ENCODE measurements around the gene TRPM1.

Gene TRPM1

DNA sequence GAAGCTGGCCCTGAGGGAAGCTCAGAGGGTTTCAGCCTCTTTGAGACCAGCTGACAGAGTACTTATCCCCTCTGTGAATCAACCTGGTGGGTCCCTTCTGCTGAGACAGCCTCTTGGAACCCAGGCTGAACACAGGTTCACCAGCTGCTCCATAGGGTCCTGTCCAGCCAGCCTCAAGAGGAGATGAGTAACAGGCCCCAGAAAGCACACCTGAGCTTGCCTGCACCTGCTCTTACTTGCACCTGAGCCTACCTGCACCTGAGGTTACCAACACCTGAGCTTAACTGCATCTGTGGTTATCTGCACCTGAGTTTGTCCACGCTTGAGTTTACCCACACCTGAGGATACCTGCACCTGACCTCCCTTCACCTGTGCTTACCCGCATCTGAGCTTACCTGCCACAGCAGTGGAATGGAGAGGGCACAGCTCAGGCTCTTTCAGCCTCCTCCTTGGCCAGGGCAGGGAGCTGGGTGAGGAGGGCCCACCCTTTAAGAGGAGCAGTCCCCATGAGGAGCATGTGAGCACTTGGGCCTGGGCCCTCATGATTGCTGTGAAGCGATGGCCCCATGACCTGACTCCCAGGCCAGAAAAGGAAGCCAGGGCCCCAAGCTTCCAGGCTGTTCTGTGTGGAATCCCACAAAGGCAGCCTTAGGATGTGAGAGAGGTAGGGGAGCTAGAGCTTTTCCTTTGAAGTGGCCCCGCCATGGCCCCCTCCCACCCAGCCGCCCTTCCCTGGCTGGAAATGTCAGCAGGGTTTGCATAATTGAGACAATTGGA lies at the start of gene TRPM1:
TRPM1 (minus strand) TSS at position 464 of the 777 bp plus-strand sequence. CDS start 20,370 bp downstream, outside the sequence.
- Histone ChIP-seq H3K27me3 (ENCODE audit: insufficient read depth, low read depth, severe bottlenecking) (no peaks in the 10 kb centered on the region), H3K4me3 (ENCODE audit: low read depth, low read length) (no peak within 1 kb of the TSS), H3K9me3 (ENCODE audit: severe bottlenecking) (no peaks in the 10 kb centered on the region), H3K27ac (no peak within 1 kb of the TSS; the same call in 1 of the 2 replicates), H3K36me3 (no peaks in the 10 kb centered on the region)
- TF ChIP-seq, protein P1, sequence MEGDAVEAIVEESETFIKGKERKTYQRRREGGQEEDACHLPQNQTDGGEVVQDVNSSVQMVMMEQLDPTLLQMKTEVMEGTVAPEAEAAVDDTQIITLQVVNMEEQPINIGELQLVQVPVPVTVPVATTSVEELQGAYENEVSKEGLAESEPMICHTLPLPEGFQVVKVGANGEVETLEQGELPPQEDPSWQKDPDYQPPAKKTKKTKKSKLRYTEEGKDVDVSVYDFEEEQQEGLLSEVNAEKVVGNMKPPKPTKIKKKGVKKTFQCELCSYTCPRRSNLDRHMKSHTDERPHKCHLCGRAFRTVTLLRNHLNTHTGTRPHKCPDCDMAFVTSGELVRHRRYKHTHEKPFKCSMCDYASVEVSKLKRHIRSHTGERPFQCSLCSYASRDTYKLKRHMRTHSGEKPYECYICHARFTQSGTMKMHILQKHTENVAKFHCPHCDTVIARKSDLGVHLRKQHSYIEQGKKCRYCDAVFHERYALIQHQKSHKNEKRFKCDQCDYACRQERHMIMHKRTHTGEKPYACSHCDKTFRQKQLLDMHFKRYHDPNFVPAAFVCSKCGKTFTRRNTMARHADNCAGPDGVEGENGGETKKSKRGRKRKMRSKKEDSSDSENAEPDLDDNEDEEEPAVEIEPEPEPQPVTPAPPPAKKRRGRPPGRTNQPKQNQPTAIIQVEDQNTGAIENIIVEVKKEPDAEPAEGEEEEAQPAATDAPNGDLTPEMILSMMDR (IDR thresholded peaks at IDR 0.05; ENCODE audit: low read depth, low read length): no peak
- DNase-seq: peak; percentile 41

DNA sequence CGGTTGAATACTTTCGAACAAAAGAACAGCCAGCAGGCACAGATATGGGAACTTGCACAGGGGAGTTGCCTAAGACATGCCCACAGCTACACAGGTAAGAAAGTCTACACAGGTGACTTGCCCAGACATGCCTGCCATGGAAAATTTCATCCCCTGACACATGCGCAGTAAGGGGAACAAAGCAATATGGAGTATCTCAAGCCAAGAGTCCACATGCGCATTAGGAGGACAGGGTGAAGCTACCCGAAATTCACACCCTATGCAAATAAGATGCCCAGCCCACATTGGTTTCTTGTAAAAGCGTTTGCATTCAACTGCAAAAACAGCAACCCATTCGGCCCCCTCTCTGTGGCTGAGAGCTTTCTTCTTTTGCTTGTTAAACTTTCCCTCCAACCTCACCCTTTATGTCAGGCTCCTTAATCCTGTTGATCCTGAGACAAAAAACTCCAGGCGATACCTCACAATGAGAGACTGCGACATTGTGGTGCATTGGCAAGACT lies 49.3 kb upstream of the TRPM1 start:
- Histone ChIP-seq H3K36me3 (no peaks in the 10 kb centered on the region), H3K27ac (0 out of 2 replicates have a peak overlapping the region, but pooled peaks have one; percentile 26), H3K4me3 (ENCODE audit: low read depth, low read length) (no peak overlapping the region), H3K9me3 (ENCODE audit: severe bottlenecking) (no peaks in the 10 kb centered on the region), H3K27me3 (ENCODE audit: insufficient read depth, low read depth, severe bottlenecking) (no peaks in the 10 kb centered on the region)
- TF ChIP-seq, protein P1 (IDR thresholded peaks at IDR 0.05; ENCODE audit: low read depth, low read length): no peak
- DNase-seq: no peak

DNA sequence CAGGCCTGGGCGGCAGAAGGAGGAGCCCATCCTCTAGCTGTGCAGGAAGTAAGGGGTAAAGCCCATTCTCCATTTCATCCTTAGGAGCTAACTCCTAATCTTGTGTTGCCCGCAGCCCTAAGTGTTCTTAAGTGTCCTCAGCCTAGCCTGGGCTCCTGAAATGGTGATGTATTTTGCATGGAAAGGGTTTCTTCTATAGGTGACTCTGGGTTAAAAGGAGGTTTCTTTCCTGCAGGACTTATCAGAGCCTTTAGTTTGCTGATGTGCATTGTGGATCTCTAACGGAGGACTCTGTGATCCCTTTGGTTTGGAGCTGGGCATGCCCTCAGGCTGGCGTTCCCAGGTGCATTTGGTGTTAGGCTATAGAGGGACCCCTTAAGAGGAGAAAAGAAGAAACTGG lies 48.5 kb upstream of the TRPM1 start:
- Histone ChIP-seq H3K27me3 (ENCODE audit: insufficient read depth, low read depth, severe bottlenecking) (no peaks in the 10 kb centered on the region), H3K36me3 (no peaks in the 10 kb centered on the region), H3K4me3 (ENCODE audit: low read depth, low read length) (no peak overlapping the region), H3K9me3 (ENCODE audit: severe bottlenecking) (no peaks in the 10 kb centered on the region), H3K27ac (no peak overlapping the region)
- TF ChIP-seq, protein P1 (IDR thresholded peaks at IDR 0.05; ENCODE audit: low read depth, low read length): no peak
- DNase-seq: no peak

GRCh38 chr15:31149088-31149505 lies 47.6 kb upstream of the TRPM1 start:
- H3K36me3 ChIP-seq: no peaks in the 10 kb centered on the region
- TF ChIP-seq, protein P1 (IDR thresholded peaks at IDR 0.05; ENCODE audit: low read depth, low read length): no peak
- DNase-seq: no peak
- no peak overlapping the region for H3K4me3 ChIP-seq (ENCODE audit: low read depth, low read length)
- no peaks in the 10 kb centered on the region for H3K27me3 ChIP-seq (ENCODE audit: insufficient read depth, low read depth, severe bottlenecking)
- H3K27ac ChIP-seq: no peak overlapping the region
- H3K9me3 ChIP-seq (ENCODE audit: severe bottlenecking): no peaks in the 10 kb centered on the region

- Histone ChIP-seq H3K27ac (no peak overlapping the region), H3K36me3 (no peaks in the 10 kb centered on the region), H3K27me3 (ENCODE audit: insufficient read depth, low read depth, severe bottlenecking) (no peaks in the 10 kb centered on the region), H3K4me3 (ENCODE audit: low read depth, low read length) (no peak overlapping the region), H3K9me3 (ENCODE audit: severe bottlenecking) (no peaks in the 10 kb centered on the region)
- TF ChIP-seq, protein P1 (IDR thresholded peaks at IDR 0.05; ENCODE audit: low read depth, low read length): no peak
- DNase-seq: no peak
Observed at GRCh38 chr15:31148297-31149087, 47.0 kb upstream of the TRPM1 start.

All from WERI-Rb-1 (cell line).